Skeletal muscle cell (primary cell): ENCODE data around the gene DNTT.

Experiments
- DNase-seq: peaks from one replicate; pipeline ENCODE4 v3.0.0-alpha.2; 2010; ENCODE audit warnings: low read depth
- H3K4me3 ChIP-seq: 2 replicates; pipeline ENCODE4 v1.5.1; 2011; ENCODE audit warnings: low read depth, mild to moderate bottlenecking, control low read depth, low read length, moderate library complexity

Gene DNTT

DNA sequence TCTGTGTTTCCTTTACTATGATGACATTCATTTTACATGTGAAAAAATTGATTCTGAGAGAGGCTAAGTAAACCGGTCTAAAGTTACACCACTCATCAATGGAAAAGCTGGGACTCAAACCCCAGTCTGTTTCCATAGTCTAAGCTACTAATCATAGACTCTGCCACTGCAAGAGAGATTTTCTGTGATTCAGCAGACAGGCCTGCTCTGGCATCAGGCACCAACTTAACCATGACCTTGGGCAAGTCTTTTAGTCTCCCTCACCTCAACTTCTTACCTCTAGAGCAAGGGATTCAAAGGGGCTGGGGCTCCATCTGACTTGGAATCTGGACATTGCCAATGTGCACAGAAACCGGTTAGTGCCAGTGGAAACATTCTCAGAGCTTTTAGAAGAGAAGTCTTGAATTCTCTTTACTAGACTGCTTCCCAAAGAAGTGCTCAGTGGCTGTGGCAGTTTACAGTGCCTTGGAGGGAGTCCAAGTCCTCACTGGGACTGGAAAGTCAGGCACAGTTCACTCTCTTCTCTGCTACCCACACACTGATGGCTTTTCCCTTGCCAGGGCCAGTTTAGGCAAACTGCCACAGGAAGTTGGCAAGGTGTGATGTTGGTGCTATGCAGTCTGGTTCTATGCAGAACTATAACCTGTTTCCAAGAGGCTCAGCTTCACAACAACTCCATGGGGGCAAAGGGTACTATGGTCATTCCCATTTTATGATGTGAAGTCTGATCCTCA, 28.4 kb upstream of the DNTT start:
- no peak overlapping the region for H3K4me3 ChIP-seq

GRCh38 chr10:96276426-96276825, 27.8 kb upstream of the DNTT start:
- H3K4me3 ChIP-seq: no peak overlapping the region
- DNase-seq: no peak

More for the DNA sequence above, 28.4 kb upstream of the DNTT start:
- DNase-seq: no peak

DNA sequence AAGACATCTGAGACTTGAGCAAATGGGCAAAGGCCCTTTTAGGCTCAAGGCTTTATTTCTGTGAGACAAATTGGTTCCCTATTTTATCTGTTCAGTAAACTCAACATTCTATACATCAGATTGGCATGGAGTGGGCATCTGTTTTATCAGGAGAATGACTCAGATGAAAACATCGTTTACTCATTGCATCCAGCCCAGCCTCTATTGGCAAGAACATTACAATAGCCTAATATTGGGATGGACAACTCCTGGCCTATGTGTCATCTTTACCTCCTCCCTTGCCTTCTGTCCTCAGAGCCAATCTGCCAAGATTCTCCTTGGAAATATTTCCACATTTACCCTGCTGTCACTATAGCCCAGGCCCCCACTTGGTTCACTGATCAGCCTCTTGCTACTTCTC, 27.4 kb upstream of the DNTT start:
- no peak for DNase-seq
- no peak overlapping the region for H3K4me3 ChIP-seq

DNA sequence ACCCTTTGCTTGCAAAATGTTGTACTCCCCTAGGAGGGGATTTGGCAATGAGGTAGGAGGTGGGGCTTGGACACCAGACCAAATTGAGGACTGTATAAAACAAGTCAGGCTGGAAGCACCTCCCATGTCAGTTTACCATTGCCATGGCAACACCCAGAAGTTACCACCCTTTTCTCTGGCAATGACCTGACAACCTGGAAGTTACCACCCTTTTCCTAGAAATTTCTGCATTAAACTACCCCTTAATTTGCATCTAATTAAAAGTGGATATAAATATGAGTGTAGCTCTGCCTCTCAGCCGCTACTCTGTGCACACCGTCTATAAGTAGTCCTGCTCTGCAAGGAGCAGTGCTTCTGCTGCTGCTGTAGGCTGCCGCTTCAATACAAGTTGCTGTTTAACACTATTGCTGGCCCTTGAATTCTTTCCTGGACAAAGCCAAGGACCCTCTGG, 25.0 kb upstream of the DNTT start:
- no peak overlapping the region for H3K4me3 ChIP-seq
- no peak for DNase-seq

DNA sequence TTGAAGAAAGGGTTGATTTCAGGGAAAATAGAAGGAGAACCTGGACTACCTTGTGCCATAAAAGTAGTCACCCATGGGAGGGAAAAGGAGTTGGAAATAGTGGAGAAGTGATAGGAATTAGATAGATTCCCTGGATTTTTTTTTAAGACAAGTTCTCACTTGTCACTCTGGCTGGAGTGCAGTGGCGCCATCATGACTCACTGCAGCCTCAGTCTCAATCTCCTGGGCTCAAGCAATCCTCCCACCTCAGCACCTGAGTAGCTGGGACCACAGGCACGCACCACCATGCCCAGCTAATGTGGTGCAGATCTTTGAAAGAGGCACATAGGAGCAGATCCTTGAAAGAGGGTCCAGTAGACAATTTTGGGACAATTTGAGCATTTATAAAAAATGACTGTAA, 23.4 kb upstream of the DNTT start:
- H3K4me3 ChIP-seq: no peak overlapping the region
- no peak for DNase-seq

DNA sequence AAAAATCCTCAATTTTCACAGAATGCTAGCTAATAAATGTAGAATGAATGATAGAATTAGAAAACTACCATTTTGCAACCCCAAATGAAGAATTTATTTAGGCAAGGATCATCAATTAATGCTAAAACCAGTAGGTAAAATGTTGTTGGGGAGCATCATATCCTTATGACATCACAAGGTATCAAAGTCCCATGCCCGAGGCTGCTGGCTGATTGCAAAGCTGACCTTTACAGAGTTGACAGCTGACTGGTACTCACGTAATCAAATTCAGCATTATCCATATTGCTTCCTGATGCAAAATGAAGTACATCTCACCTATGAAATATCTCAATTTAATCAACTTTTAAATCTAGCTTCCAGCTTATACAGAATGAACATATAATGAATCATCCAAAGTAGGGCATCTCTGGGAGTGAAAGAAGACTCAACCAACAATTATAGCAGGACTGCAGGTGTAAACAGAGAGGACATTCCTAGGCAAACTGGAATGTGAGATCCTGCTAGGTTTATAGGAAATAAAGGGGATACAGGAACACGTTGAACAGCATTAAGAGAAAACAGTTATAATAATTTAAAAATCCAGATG, 22.7 kb upstream of the DNTT start:
- H3K4me3 ChIP-seq: no peak overlapping the region
- DNase-seq: no peak

DNA sequence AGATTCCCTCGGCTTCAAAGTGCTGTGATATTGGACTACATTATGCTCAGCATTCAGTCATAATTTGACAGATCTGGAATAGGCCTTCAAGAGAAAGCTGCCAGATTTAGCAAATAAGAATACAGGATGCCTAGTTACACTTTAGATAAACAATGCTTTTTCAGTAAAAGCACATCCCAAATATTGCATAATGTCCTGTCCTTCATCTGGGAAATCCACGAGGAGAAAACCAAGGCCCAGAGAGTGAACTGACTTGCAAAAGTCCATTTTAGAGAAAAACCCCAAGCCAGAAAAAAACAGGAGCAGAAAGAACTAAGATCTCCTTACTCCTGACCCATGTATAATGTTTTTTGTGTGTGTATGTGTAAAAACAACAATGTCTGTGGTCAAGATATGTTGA, 20.9 kb upstream of the DNTT start:
- no peak for DNase-seq
- no peak overlapping the region for H3K4me3 ChIP-seq

GRCh38 chr10:96283756-96284155, 20.5 kb upstream of the DNTT start:
- DNase-seq: no peak
- no peak overlapping the region for H3K4me3 ChIP-seq

DNA sequence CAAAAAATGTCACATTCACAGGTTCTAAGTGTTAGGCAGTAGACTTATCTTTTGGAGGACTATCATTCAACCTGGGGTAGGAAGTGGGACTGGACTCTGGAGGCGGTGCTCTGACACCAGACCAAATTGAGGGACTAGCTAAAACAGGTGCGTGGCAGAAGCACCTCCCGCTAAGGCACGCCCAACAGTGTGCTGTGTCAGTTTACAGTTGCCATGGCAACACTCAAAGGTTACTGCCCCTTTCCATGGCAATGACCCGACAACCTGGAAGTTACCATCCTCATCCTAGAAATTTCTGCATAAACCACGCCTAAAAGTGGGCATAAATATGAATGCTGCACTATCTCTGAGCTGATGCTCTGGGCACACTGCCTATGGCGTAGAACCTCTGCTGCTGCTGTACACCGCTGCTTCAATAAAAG, 18.9 kb upstream of the DNTT start:
- no peak for DNase-seq

GRCh38 chr10:96287392-96288105, 16.7 kb upstream of the DNTT start:
- H3K4me3 ChIP-seq: no peak overlapping the region
- DNase-seq: no peak

More for the DNA sequence above, 18.9 kb upstream of the DNTT start:
- H3K4me3 ChIP-seq: no peak overlapping the region

- H3K4me3 ChIP-seq: no peak overlapping the region
- DNase-seq: no peak
Observed at GRCh38 chr10:96288151-96288621, 16.0 kb upstream of the DNTT start.

- DNase-seq: no peak
- no peak overlapping the region for H3K4me3 ChIP-seq
Observed at GRCh38 chr10:96289218-96289910, 14.9 kb upstream of the DNTT start.

DNA sequence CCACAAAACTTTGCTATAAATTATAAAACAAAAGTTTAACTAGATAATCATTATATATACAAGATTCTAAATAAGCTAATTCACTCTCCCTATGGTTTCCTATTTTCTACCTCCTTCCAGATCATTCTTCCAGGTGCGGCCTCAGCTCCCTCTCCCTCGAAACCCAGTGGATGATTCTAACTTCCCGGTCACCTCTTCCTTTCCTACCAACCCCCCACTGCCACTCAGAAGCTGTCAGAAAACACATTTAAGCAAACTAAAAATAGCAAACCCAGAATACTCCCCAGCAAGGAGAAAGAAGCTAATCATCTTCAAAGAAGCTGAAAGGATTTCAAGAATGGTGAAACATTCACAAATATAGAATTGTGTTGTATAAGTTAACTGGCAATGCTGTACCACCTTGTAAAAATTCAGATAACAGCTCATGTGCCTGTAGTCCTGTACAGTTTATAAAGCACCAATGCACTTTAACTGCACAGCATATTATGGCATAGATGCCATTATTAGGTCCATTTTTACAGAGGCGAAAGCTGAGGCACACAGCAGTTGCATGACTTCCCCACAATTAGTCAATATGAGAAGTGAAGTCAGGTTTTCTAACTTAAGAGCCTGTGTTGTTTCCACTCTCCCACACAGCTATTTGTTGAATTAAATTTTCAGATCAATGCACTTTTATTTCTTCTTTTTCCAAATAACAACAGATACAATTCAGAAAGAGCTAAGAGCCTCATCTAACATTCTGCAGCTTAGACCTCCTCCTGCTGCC, 13.7 kb upstream of the DNTT start:
- no peak for DNase-seq
- no peak overlapping the region for H3K4me3 ChIP-seq

GRCh38 chr10:96292971-96293920, 11.0 kb upstream of the DNTT start:
- DNase-seq: peak; percentile 7

DNA sequence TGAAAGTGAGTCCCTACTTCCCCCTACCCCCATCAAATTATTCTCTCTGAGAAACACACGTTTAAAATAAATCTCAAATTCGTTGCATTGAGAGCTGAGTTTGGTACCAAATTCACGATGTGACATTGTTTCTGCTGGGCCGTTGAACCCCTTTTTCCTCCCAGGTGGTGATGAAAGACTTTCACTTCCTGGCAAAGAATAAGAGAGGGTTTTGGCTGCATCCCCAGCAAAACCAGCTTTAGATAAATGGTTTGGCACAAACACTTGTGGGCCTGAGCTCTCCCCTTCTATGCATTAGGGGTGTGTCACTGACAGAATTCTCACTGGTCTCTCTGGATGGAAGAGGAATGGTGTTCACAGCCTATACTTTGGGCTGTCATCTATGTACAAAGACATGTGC, 8.8 kb upstream of the DNTT start:
- no peak for DNase-seq
- no peak overlapping the region for H3K4me3 ChIP-seq

More at GRCh38 chr10:96292971-96293920, 11.0 kb upstream of the DNTT start:
- H3K4me3 ChIP-seq: no peak overlapping the region

- no peak for DNase-seq
- no peak overlapping the region for H3K4me3 ChIP-seq
Observed at GRCh38 chr10:96297486-96297885, 6.7 kb upstream of the DNTT start.

- H3K4me3 ChIP-seq: no peak overlapping the region
- DNase-seq: no peak
Observed at GRCh38 chr10:96298362-96298761, 5.9 kb upstream of the DNTT start.

DNA sequence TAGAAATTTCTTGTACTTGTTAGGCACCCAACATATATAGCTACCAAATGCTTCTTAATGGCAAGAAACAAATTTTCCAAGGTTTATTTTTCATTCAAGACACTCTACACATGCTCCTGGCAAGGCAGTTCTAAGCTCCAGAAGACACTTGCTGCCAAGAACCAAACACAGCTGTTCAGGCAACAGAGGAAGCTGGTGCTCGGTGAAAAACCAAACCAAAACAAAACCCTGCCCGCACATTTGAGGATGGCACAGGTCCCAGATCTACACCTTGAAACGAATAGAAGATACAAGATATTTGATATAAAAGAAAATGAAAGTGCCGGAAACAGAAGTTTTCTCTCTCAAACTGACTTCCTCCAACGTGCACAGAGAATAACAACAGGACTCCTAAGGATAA, 4.9 kb upstream of the DNTT start:
- DNase-seq: no peak

More for the DNA sequence above, 4.9 kb upstream of the DNTT start:
- no peak overlapping the region for H3K4me3 ChIP-seq
